SK-N-SH (cell line): ENCODE results near the gene GRIK3. TPM values are rescaled to one million over a fixed set of nuclear protein-coding genes. Genes with fewer than 3 reads are reported as not detected.

Source experiments
- CTCF ChIA-PET: fragments of 300-600, 350-600 bp; formaldehyde crosslinking; extraction: SDS; loops from one replicate; lab custom pipeline; 2021; lab: Yijun Ruan, JAX
- POLR2A ChIA-PET: fragments of 350-600 bp; sonication (Branson Sonifier 250); formaldehyde crosslinking; extraction: SDS; loops from one replicate; lab custom pipeline; 2020; ENCODE audit warnings: antibody characterized with exemption, inconsistent platforms; lab: Yijun Ruan, JAX
- DNase-seq: peaks from one replicate; pipeline ENCODE4 v3.0.0; 2012
- H2AFZ ChIP-seq: fragments of 200-600 bp; sonication (generic); 2 replicates; pipeline ENCODE4 v1.8.1; 2016; ENCODE audit warnings: antibody characterized with exemption, mild to moderate bottlenecking, low read depth
- H3F3A ChIP-seq: fragments of 200-600 bp; sonication (generic); replicated peaks from 2 replicates; pipeline ENCODE3; 2016; ENCODE audit warnings: antibody characterized with exemption, mild to moderate bottlenecking; ENCODE audit not compliant: insufficient read depth
- H3K27ac ChIP-seq, 2 experiments: fragments of 200-500 bp in 1 of 2; fragments of 200-600 bp in 1 of 2; sonication (Bioruptor generic) in 1 of 2; sonication (generic), shearing (Covaris generic) in 1 of 2; 2 replicates each; pipeline versions ENCODE4 v1.5.1 to v1.6.1; 2014 to 2016; ENCODE audit warnings: low read depth in 2 of 2, inconsistent platforms in 1 of 2, low read length in 1 of 2, mild to moderate bottlenecking in 1 of 2, mixed read lengths in 1 of 2
- H3K27me3 ChIP-seq: fragments of 200-600 bp; sonication (generic), shearing (Covaris generic); 2 replicates; pipeline ENCODE4 v1.6.1; 2016; ENCODE audit warnings: mixed run types; ENCODE audit not compliant: insufficient read depth
- H3K36me3 ChIP-seq, 2 experiments: fragments of 200-500 bp in 1 of 2; fragments of 200-600 bp in 1 of 2; sonication (Bioruptor generic) in 1 of 2; sonication (generic) in 1 of 2; replicated peaks in 1 of 2; 2 replicates each; pipeline versions ENCODE3 to v1.5.1; 2014 to 2016; ENCODE audit warnings: low read length in 1 of 2, mild to moderate bottlenecking in 1 of 2; ENCODE audit not compliant: insufficient read depth in 2 of 2, control insufficient read depth in 1 of 2
- H3K4me1 ChIP-seq, 2 experiments: fragments of 200-500 bp in 1 of 2; fragments of 200-600 bp in 1 of 2; sonication (Bioruptor generic) in 1 of 2; sonication (generic), shearing (Covaris generic) in 1 of 2; 2 replicates each; pipeline versions ENCODE4 v1.5.1 to v1.6.1; 2014 to 2016; ENCODE audit warnings: low read depth in 1 of 2, low read length in 1 of 2, mixed run types in 1 of 2; ENCODE audit not compliant: insufficient read depth in 2 of 2, control insufficient read depth in 1 of 2
- H3K4me2 ChIP-seq: fragments of 200-600 bp; sonication (generic), shearing (Covaris generic); 2 replicates; pipeline ENCODE4 v1.6.1; 2017; ENCODE audit warnings: mixed run types
- H3K4me3 ChIP-seq, 2 experiments: fragments of 200-500 bp in 1 of 2; fragments of 200-600 bp in 1 of 2; sonication (Bioruptor generic) in 1 of 2; sonication (generic), shearing (Covaris generic) in 1 of 2; 2 replicates each; pipeline versions ENCODE4 v1.5.1 to v1.8.1; 2014 to 2016; ENCODE audit warnings: low read depth in 2 of 2, inconsistent platforms in 1 of 2, low read length in 1 of 2, mild to moderate bottlenecking in 1 of 2, mixed read lengths in 1 of 2, moderate library complexity in 1 of 2
- H3K79me2 ChIP-seq: fragments of 200-600 bp; sonication (generic); 2 replicates; pipeline ENCODE4 v1.8.1; 2017; ENCODE audit warnings: mild to moderate bottlenecking; ENCODE audit not compliant: insufficient read depth
- H3K9ac ChIP-seq: fragments of 200-600 bp; sonication (generic); 2 replicates; pipeline ENCODE4 v1.6.1; 2017; ENCODE audit warnings: mixed run types
- H3K9me2 ChIP-seq: fragments of 200-600 bp; sonication (generic); 2 replicates; pipeline ENCODE4 v1.6.1; 2017; ENCODE audit warnings: mixed run types
- H3K9me3 ChIP-seq: fragments of 200-600 bp; sonication (generic); 2 replicates; pipeline ENCODE4 v1.6.1; 2017; ENCODE audit warnings: mixed run types, mild to moderate bottlenecking, moderate library complexity
- H4K20me1 ChIP-seq: fragments of 200-600 bp; sonication (generic); 2 replicates; pipeline ENCODE4 v1.6.1; 2017; ENCODE audit warnings: mild to moderate bottlenecking, mixed run types; ENCODE audit not compliant: insufficient read depth
- ELF1 ChIP-seq: IDR thresholded peaks from 2 replicates; pipeline ENCODE4 v1.4.0; 2012
- FOSL2 ChIP-seq: IDR thresholded peaks from 2 replicates; pipeline ENCODE4 v1.4.0; 2012; ENCODE audit warnings: low read depth, mild to moderate bottlenecking, moderate library complexity, borderline replicate concordance
- GATA2 ChIP-seq: sonication (generic); formaldehyde crosslinking; IDR thresholded peaks from 2 replicates; pipeline ENCODE4 v1.5.0; 2020; ENCODE audit warnings: mild to moderate bottlenecking, missing genetic modification reagents
- MAX ChIP-seq: IDR thresholded peaks from 2 replicates; pipeline ENCODE4 v1.4.0; 2012; ENCODE audit warnings: low read depth
- MEF2A ChIP-seq: IDR thresholded peaks from 2 replicates; pipeline ENCODE4 v1.4.0; 2012; ENCODE audit warnings: low read depth, borderline replicate concordance
- PBX3 ChIP-seq: IDR thresholded peaks from 2 replicates; pipeline ENCODE4; 2012
- RAD21 ChIP-seq: IDR thresholded peaks from 2 replicates; pipeline ENCODE4 v1.6.1; 2012; ENCODE audit warnings: mild to moderate bottlenecking, low read length
- REST ChIP-seq: IDR thresholded peaks from 2 replicates; pipeline ENCODE4 v1.6.1; 2012; ENCODE audit warnings: mild to moderate bottlenecking, low read depth, low read length, moderate library complexity
- RFX5 ChIP-seq: IDR thresholded peaks from 2 replicates; pipeline ENCODE4 v1.6.1; 2012; ENCODE audit warnings: mild to moderate bottlenecking, improper control_type of control experiment, low read length
- TCF12 ChIP-seq: IDR thresholded peaks from 2 replicates; pipeline ENCODE4 v1.4.0; 2012
- ZBTB33 ChIP-seq: IDR thresholded peaks from 2 replicates; pipeline ENCODE4 v1.4.0; 2012; ENCODE audit warnings: low read depth, borderline replicate concordance
- WGBS: methylation state at CpG from one replicate; pipeline ENCODE4 v1.1.6; 2017; ENCODE audit warnings: low lambda C conversion rate; 5-methylcytosine and 5-hydroxymethylcytosine counted together
- polyA plus RNA-seq, 3 experiments: library from polyadenylated mRNA; depleted of rRNA; stranded (reverse); fragments of >200 nt; gene quantifications; 2 replicates each; pipeline ENCODE4 v1.2.3, GENCODE V29; 2012

GRIK3 gene
- polyA plus RNA-seq, 1 of the 3 experiments (the other 2 are of a cell fraction) = not detected

- TF ChIP-seq ZBTB33 (no peak), PBX3 (no peak), RAD21 (no peak), ELF1 (no peak), MEF2A (no peak), MAX (no peak), GATA2 (no peak), TCF12 (no peak)
- Histone ChIP-seq H3K9me3 (no peaks in the 10 kb centered on the region), H4K20me1 (no peaks in the 10 kb centered on the region), H3K27me3 (no peaks in the 10 kb centered on the region), H3K9me2 (no peaks in the 10 kb centered on the region), H3K9ac (no peak overlapping the region), H3K79me2 (no peaks in the 10 kb centered on the region), H3K27ac (no peak overlapping the region), H2AFZ (no peak overlapping the region), H3K4me3 (no peak overlapping the region), H3K4me1 (no peaks in the 10 kb centered on the region), H3K36me3 (no peaks in the 10 kb centered on the region), H3K4me2 (no peak overlapping the region), H3F3A (no peaks in the 10 kb centered on the region)
- 37% methylated on average over 2 of the region's 3 CpGs for WGBS
- no peak for DNase-seq
- ChIA-PET POLR2A (no interaction called here), CTCF (no interaction called here)
Measured at GRCh38 chr1:36968730-36969129, 65.6 kb downstream of the GRIK3 start.

- no peak overlapping the region for H3K9ac ChIP-seq
- H3K79me2 ChIP-seq = no peaks in the 10 kb centered on the region
- no peaks in the 10 kb centered on the region for H3F3A ChIP-seq
- H2AFZ ChIP-seq = no peak overlapping the region
- no peak for DNase-seq
- H4K20me1 ChIP-seq = no peaks in the 10 kb centered on the region
- 8% methylated on average over 2 of the region's 3 CpGs for WGBS
- H3K4me1 ChIP-seq = no peaks in the 10 kb centered on the region
- no peaks in the 10 kb centered on the region for H3K9me2 ChIP-seq
- no peak overlapping the region for H3K27ac ChIP-seq
- no peaks in the 10 kb centered on the region for H3K9me3 ChIP-seq
- POLR2A ChIA-PET = no interaction called here
- CTCF ChIA-PET = interaction anchor here (1.6 kb wide), 1 partner anchor 450 kb away, joined by 4 read pairs; no protein-coding TSS in a partner anchor
- no peak overlapping the region for H3K4me3 ChIP-seq
- H3K36me3 ChIP-seq = no peaks in the 10 kb centered on the region
- H3K27me3 ChIP-seq = no peaks in the 10 kb centered on the region
- no peak for TF ChIP-seq FOSL2
- TF ChIP-seq RFX5 = no peak
- TF ChIP-seq REST = peak; percentile 78
- no peak overlapping the region for H3K4me2 ChIP-seq
Measured at GRCh38 chr1:36966242-36966641, 68.1 kb downstream of the GRIK3 start.
